ENCODE measurements around the gene ZNF521.

- TF ChIP-seq ZFP30 (CRISPR knock-in tag; IDR thresholded peaks at IDR 0.05) (no peak), GLIS3 (CRISPR knock-in tag; IDR thresholded peaks at IDR 0.05) (no peak)
Observed at GRCh38 chr18:25287106-25287505, 64.9 kb downstream of the ZNF521 start.

Data from SK-N-SH treated with all-trans-retinoic acid at 6 μM for 48 hours (cell line).